ENCODE results near the gene NFYC.

Gene NFYC

GRCh38 chr1:40740997-40741736 is 49.7 kb downstream of the NFYC start:
- DNase-seq (ENCODE audit: low spot score), result no peak
- TF ChIP-seq CTCF (IDR thresholded peaks at IDR 0.05; ENCODE audit: extremely low read depth, insufficient read depth, missing control alignments), result no peak
- in situ Hi-C loops (cut with MboI; ENCODE audit: low pct_unique_long_range_greater_than_20kb, low sequenced_read_pairs, unreplicated experiment), result no loop called here

- no peak for DNase-seq (ENCODE audit: low spot score)
- TF ChIP-seq CTCF (IDR thresholded peaks at IDR 0.05; ENCODE audit: extremely low read depth, insufficient read depth, missing control alignments), result no peak
- in situ Hi-C loops (cut with MboI; ENCODE audit: low pct_unique_long_range_greater_than_20kb, low sequenced_read_pairs, unreplicated experiment), result no loop called here
These were observed 51.0 kb downstream of the NFYC start for GRCh38 chr1:40742363-40743061.

- no peak for DNase-seq (ENCODE audit: low spot score)
- no peak for TF ChIP-seq CTCF (IDR thresholded peaks at IDR 0.05; ENCODE audit: extremely low read depth, insufficient read depth, missing control alignments)
- in situ Hi-C loops (cut with MboI; ENCODE audit: low pct_unique_long_range_greater_than_20kb, low sequenced_read_pairs, unreplicated experiment), result no loop called here
These were observed 51.9 kb downstream of the NFYC start for GRCh38 chr1:40743452-40743851.

GRCh38 chr1:40743860-40744259 is 52.4 kb downstream of the NFYC start:
- no peak for DNase-seq (ENCODE audit: low spot score)
- in situ Hi-C loops (cut with MboI; ENCODE audit: low pct_unique_long_range_greater_than_20kb, low sequenced_read_pairs, unreplicated experiment), result no loop called here
- no peak for TF ChIP-seq CTCF (IDR thresholded peaks at IDR 0.05; ENCODE audit: extremely low read depth, insufficient read depth, missing control alignments)

GRCh38 chr1:40745176-40745575 is 53.7 kb downstream of the NFYC start:
- in situ Hi-C loops (cut with MboI; ENCODE audit: low pct_unique_long_range_greater_than_20kb, low sequenced_read_pairs, unreplicated experiment), result no loop called here
- no peak for TF ChIP-seq CTCF (IDR thresholded peaks at IDR 0.05; ENCODE audit: extremely low read depth, insufficient read depth, missing control alignments)

GRCh38 chr1:40746344-40747090 is 55.0 kb downstream of the NFYC start:
- in situ Hi-C loops (cut with MboI; ENCODE audit: low pct_unique_long_range_greater_than_20kb, low sequenced_read_pairs, unreplicated experiment), result no loop called here
- no peak for DNase-seq (ENCODE audit: low spot score)

More at GRCh38 chr1:40745176-40745575, 53.7 kb downstream of the NFYC start:
- DNase-seq (ENCODE audit: low spot score), result no peak

More at GRCh38 chr1:40746344-40747090, 55.0 kb downstream of the NFYC start:
- TF ChIP-seq CTCF (IDR thresholded peaks at IDR 0.05; ENCODE audit: extremely low read depth, insufficient read depth, missing control alignments), result no peak

Measured in GM13977 (cell line).